Neural progenitor cell (in vitro differentiated cells): ENCODE results near the gene C11orf21. TPM values are rescaled to one million over a fixed set of nuclear protein-coding genes. Genes with fewer than 3 reads are reported as not detected.

Experiments
- DNase-seq: peaks from one replicate; pipeline ENCODE4 v3.0.0-alpha.2; 2016; ENCODE audit warnings: low spot score
- H2AFZ ChIP-seq: fragments of 200-600 bp; sonication (generic); replicated peaks from 2 replicates; pipeline ENCODE4 v1.6.1; 2016; ENCODE audit warnings: antibody characterized with exemption
- H3F3A ChIP-seq: fragments of 200-600 bp; sonication (generic); 2 replicates; pipeline ENCODE4 v1.6.1; 2016; ENCODE audit warnings: antibody characterized with exemption, low read depth
- H3K27ac ChIP-seq: fragments of 200-600 bp; sonication (generic); 2 replicates; pipeline ENCODE4 v1.5.1; 2016; ENCODE audit warnings: mild to moderate bottlenecking
- H3K27me3 ChIP-seq: fragments of 200-600 bp; sonication (generic); 2 replicates; pipeline ENCODE4 v1.6.1; 2016; ENCODE audit warnings: mild to moderate bottlenecking, moderate library complexity
- H3K36me3 ChIP-seq: fragments of 200-600 bp; sonication (generic); 2 replicates; pipeline ENCODE4 v1.5.1; 2016
- H3K4me1 ChIP-seq: fragments of 200-600 bp; sonication (generic); 2 replicates; pipeline ENCODE4 v1.6.1; 2016; ENCODE audit warnings: mixed run types
- H3K4me2 ChIP-seq: fragments of 200-600 bp; sonication (generic); 2 replicates; pipeline ENCODE4 v1.6.1; 2016
- H3K4me3 ChIP-seq: fragments of 200-600 bp; sonication (generic); 2 replicates; pipeline ENCODE4 v1.5.1; 2016
- H3K79me2 ChIP-seq: fragments of 200-600 bp; sonication (generic); 2 replicates; pipeline ENCODE4 v1.6.1; 2016; ENCODE audit warnings: low read depth
- H3K9ac ChIP-seq: fragments of 200-600 bp; sonication (generic); 2 replicates; pipeline ENCODE4 v1.6.1; 2016
- H3K9me3 ChIP-seq: fragments of 200-600 bp; sonication (generic); 2 replicates; pipeline ENCODE4 v1.5.1; 2016; ENCODE audit warnings: low read depth
- H4K20me1 ChIP-seq: fragments of 200-600 bp; sonication (generic); 2 replicates; pipeline ENCODE4 v1.6.1; 2016; ENCODE audit warnings: low read depth
- H3K27ac Mint-ChIP-seq: 3 replicates; pipeline ENCODE4 v1.8.0; 2021; ENCODE audit warnings: mixed read lengths
- H3K27me3 Mint-ChIP-seq: 2 replicates; pipeline ENCODE4 v1.8.0; 2022; ENCODE audit warnings: low read depth, mild to moderate bottlenecking, inconsistent platforms, moderate library complexity, mixed read lengths; ENCODE audit not compliant: insufficient read depth
- H3K36me3 Mint-ChIP-seq: 3 replicates; pipeline ENCODE4 v1.8.0; 2021; ENCODE audit warnings: mixed read lengths
- H3K4me1 Mint-ChIP-seq: 3 replicates; pipeline ENCODE4 v1.8.0; 2021; ENCODE audit warnings: mixed read lengths
- H3K4me3 Mint-ChIP-seq: 3 replicates; pipeline ENCODE4 v1.8.0; 2021; ENCODE audit warnings: mild to moderate bottlenecking, moderate library complexity, mixed read lengths
- H3K9me3 Mint-ChIP-seq: 3 replicates; pipeline ENCODE4 v1.8.0; 2020; ENCODE audit warnings: mixed read lengths
- CTCF ChIP-seq: fragments of 200-600 bp; sonication (generic); IDR thresholded peaks from 2 replicates; pipeline ENCODE4 v1.5.1; 2017; ENCODE audit warnings: antibody characterized with exemption, mild to moderate bottlenecking
- EZH2 ChIP-seq: fragments of 200-600 bp; sonication (generic); IDR thresholded peaks from 2 replicates; pipeline ENCODE4 v1.6.1; 2017; ENCODE audit warnings: antibody characterized with exemption, mild to moderate bottlenecking, moderate library complexity
- EZH2phosphoT487 ChIP-seq: fragments of 200-600 bp; sonication (generic); IDR thresholded peaks from 2 replicates; pipeline ENCODE4 v1.6.1; 2017; ENCODE audit warnings: antibody characterized with exemption
- total RNA-seq: library from RNA; depleted of rRNA; stranded (reverse); fragments of >200 nt; gene quantifications from 2 replicates; pipeline ENCODE4 v1.2.3, GENCODE V29; 2015; ENCODE audit warnings: low replicate concordance

The C11orf21 gene
- total RNA-seq, 1 donor from 2014 or later = not detected

DNA sequence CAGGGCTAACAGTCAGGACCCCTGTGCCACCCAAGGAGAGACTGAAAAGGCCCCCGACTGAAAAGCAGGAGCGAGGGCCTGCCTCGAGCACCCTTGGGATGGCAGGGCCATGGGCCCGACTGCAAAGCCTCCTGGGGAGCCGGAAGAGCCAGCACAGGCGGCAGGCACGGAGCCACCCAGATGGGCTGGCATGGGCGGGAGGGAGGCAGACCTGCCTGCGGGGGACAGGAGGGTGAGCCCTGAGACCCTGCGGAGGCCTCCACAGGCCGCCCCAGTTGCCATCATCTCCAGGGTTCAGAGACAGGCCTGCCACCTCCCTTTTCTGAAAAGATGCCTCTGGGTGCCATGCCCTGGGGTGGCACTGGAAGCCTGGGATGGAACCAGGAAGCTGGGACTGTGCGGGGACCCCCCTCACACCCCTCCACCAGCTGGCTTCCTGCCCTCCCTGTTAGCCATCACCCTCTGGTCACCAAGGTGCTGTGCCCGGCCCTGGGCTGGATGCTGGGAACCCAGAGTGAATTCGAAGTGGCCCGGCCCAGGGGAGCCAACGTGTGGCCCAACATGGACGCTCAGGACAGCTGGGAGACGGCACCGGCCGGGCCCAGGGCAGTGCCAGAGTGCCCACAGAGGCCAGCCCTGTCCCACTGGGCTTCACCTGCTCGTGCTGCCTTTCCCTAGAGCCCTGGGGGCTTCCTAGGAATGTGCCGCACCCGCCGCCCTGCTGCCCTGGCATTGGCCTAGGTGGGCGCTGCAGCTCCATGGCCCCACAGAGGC is 13.9 kb upstream of the C11orf21 start:
- Histone ChIP-seq H3K9ac (no peak overlapping the region), H3K27me3 (no peaks in the 10 kb centered on the region), H3K4me2 (no peak overlapping the region), H3K27ac (no peak overlapping the region), H4K20me1 (no peaks in the 10 kb centered on the region), H3K4me3 (no peak overlapping the region), H2AFZ (no peak overlapping the region), H3K4me1 (no peaks in the 10 kb centered on the region), H3K79me2 (no peaks in the 10 kb centered on the region), H3K36me3 (no peaks in the 10 kb centered on the region), H3K9me3 (no peaks in the 10 kb centered on the region), H3F3A (no peaks in the 10 kb centered on the region)
- H3K36me3 Mint-ChIP-seq = no peaks in the 10 kb centered on the region
- TF ChIP-seq CTCF (no peak), EZH2phosphoT487 (no peak), EZH2 (no peak)
- no peak overlapping the region for H3K27ac Mint-ChIP-seq
- H3K4me1 Mint-ChIP-seq = no peaks in the 10 kb centered on the region
- no peak for DNase-seq
- peaks cover 3% of the 10 kb centered on the region for H3K27me3 Mint-ChIP-seq
- H3K9me3 Mint-ChIP-seq = no peaks in the 10 kb centered on the region
- no peak overlapping the region for H3K4me3 Mint-ChIP-seq

- H3K4me1 Mint-ChIP-seq = no peaks in the 10 kb centered on the region
- H3K9me3 ChIP-seq = no peaks in the 10 kb centered on the region
- H3K79me2 ChIP-seq = no peaks in the 10 kb centered on the region
- no peaks in the 10 kb centered on the region for H4K20me1 ChIP-seq
- H3K27ac Mint-ChIP-seq = no peak overlapping the region
- no peak overlapping the region for H3K27ac ChIP-seq
- H3K4me3 Mint-ChIP-seq = no peak overlapping the region
- no peaks in the 10 kb centered on the region for H3K36me3 Mint-ChIP-seq
- no peaks in the 10 kb centered on the region for H3K27me3 ChIP-seq
- no peak for DNase-seq
- H3K4me3 ChIP-seq = no peak overlapping the region
- H3K4me1 ChIP-seq = no peaks in the 10 kb centered on the region
- peaks cover 3% of the 10 kb centered on the region for H3K27me3 Mint-ChIP-seq
- H3K9me3 Mint-ChIP-seq = no peaks in the 10 kb centered on the region
- no peak overlapping the region for H2AFZ ChIP-seq
- H3K9ac ChIP-seq = no peak overlapping the region
- no peaks in the 10 kb centered on the region for H3K36me3 ChIP-seq
- TF ChIP-seq CTCF (no peak), EZH2phosphoT487 (no peak), EZH2 (no peak)
- no peaks in the 10 kb centered on the region for H3F3A ChIP-seq
- H3K4me2 ChIP-seq = no peak overlapping the region
Measured at GRCh38 chr11:2314525-2315394, 13.0 kb upstream of the C11orf21 start.

DNA sequence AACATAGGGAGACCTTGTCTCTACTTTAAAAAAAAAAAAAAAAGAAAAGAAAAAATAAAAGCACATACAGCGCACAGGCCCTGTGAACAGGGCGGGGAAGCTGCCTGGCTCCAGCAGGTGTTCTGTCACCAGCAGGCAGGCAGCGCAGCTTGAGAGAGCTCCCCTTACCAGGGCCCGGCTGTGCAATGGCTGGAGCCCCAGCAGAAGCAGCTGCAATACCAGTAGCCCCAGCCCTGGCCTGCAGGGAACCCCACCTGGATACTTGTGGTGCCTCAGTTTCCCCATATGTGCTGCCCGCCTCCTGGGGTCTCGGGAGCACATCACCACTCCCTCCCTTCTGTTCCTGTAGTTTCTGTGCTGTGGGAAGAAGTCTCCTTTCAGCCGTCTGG is 12.4 kb upstream of the C11orf21 start:
- Histone ChIP-seq H3K27me3 (no peaks in the 10 kb centered on the region), H3K4me2 (no peak overlapping the region), H2AFZ (no peak overlapping the region), H3F3A (no peaks in the 10 kb centered on the region), H3K9me3 (no peaks in the 10 kb centered on the region), H3K4me3 (no peak overlapping the region), H3K79me2 (no peaks in the 10 kb centered on the region), H4K20me1 (no peaks in the 10 kb centered on the region), H3K9ac (no peak overlapping the region), H3K27ac (no peak overlapping the region), H3K36me3 (no peaks in the 10 kb centered on the region), H3K4me1 (no peaks in the 10 kb centered on the region)
- no peaks in the 10 kb centered on the region for H3K9me3 Mint-ChIP-seq
- no peaks in the 10 kb centered on the region for H3K4me1 Mint-ChIP-seq
- TF ChIP-seq CTCF (no peak), EZH2phosphoT487 (no peak), EZH2 (no peak)
- peaks cover 3% of the 10 kb centered on the region for H3K27me3 Mint-ChIP-seq
- no peak for DNase-seq
- H3K27ac Mint-ChIP-seq = no peak overlapping the region
- H3K4me3 Mint-ChIP-seq = no peak overlapping the region
- H3K36me3 Mint-ChIP-seq = no peaks in the 10 kb centered on the region
